HG03045 (cell line): ENCODE data around the gene GMCL2.
"Not testable (repeated sequence)": the region's sequence is repeated elsewhere in the genome, so short reads cannot be mapped to it uniquely, and the experiment has no call there.

ENCODE experiments used
- ATAC-seq: cut with Tn5 transposase; IDR thresholded peaks from one replicate; pipeline ENCODE4 v1.9.1; 2021; ENCODE audit warnings: mild to moderate bottlenecking, moderate library complexity; ENCODE audit not compliant: unreplicated experiment

Gene GMCL2, protein sequence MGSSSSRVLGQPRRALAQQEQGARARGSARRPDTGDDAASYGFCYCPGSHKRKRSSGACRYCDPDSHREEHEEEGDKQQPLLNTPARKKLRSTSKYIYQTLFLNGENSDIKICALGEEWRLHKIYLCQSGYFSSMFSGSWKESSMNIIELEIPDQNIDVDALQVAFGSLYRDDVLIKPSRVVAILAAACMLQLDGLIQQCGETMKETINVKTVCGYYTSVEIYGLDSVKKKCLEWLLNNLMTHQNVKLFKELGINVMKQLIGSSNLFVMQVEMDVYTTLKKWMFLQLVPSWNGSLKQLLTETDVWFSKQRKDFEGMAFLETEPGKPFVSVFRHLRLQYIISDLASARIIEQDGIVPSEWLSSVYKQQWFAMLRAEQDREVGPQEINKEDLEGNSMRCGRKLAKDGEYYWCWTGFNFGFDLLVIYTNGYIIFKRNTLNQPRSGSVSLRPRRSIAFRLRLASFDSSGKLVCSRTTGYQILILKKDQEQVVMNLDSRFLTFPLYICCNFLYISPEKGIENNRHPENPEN

DNA sequence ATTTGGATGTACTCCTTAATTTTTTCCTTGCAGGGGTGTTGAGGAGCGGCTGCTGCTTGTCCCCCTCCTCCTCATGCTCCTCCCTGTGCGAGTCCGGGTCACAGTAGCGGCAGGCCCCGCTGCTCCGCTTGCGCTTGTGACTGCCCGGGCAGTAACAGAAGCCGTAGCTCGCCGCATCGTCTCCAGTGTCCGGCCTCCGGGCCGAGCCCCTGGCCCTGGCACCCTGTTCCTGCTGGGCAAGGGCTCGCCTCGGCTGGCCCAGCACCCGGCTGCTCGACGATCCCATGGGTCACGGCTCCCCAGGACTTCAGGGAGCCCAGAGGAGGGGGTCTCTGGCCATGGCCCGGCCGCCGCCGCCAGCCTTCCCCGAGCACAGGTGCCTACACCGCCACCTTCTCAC is at the start of gene GMCL2:
Gene GMCL2, minus strand, starts transcription at position 358 of the 400 bp plus-strand sequence. Its CDS starts 72 bp downstream, at position 286.
- no peak for ATAC-seq

DNA sequence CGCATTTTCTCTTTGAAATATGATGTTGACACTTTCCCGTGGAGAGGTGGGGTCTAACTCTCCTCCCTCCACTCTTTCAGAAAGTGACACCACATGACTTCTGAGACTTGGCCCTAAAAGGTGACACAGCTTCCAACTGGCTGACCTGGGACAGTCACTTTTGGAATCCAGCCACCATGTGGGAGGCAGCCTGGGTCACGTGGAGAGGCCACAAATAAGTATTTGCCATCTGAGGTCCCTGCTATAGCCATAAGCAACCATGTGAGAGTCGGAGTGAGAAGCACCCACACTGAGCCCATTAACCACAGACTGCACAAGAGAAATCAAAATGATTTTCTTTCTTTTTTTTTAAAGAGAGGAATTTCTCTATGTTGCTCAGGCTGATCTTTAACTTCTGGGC is 49.5 kb upstream of the GMCL2 start:
- no peak for ATAC-seq

DNA sequence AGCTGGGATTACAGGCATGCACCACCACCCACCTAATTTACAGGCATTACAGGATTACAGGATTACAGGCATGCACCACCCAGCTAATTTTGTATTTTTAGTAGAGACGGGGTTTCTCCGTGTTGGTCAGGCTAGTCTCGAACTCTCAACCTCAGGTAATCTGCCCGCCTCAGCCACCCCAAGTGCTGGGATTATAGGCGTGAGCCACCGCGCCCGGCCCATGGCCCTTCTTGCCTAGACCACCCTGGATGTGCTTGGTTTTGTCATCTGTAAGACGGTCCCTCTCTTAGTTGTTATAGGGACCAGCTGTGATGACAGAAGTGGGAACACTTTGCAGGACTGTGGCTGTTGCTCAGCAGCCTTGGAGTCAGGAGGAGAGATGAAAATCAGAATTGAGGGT is 49.0 kb upstream of the GMCL2 start:
- ATAC-seq, result no peak

DNA sequence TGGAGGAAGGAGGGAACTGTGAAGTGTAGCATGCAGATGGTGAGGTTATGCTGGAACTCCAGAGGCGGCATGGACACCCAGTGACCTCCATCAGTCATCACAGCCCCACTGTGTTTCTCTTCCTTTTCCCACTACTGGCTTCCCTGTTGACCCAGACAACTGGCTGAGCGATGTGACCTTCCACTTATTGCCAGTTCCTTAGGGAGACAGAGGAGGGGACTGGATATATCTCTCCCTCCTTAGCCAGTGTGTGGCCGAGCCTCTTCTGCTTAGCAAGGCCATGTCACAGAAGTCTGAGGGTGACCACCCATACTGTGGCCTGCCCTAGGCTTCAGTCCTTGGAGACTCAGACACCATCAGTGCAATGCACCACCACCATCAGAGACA is 48.4 kb upstream of the GMCL2 start:
- no peak for ATAC-seq

DNA sequence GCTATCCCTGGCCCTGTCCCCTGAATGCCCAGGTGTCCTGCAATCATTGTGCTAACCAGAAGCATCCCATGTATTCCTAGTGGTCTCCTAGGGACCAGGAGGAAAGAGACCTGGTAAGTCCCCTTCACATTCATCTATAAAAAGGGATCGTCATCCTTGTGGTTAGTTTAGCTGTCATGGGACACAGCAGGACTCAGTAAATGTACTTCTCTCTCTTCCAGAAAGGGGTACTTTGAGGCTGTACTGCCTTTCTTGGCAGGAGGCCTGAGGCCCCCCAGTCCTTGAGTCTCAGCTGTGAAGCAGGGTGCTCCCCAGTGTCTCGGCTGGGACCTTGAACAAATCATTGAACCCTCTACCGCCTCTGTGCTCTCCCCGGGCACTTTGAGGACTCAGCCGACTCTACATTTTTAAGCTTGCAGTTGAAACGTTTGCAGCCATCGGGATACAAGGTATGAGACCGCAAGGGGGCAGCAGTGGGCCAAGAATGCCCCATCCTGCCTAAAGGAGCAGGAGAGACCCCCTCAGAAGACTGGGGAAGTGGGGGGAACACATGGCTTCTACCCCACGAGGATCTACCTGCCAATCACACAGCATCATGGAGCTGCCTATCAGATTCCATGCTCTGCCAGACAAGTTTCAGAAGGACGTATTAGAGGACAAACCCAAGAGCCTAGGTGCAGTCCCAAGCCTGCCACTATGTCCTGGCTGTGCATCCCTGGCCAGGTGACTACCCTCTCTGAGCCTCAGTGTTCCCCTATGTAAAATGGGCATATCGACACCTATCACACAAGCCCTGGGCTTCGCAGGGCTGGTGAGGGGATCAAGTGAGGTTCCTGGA is 47.8 kb upstream of the GMCL2 start:
- no peak for ATAC-seq

DNA sequence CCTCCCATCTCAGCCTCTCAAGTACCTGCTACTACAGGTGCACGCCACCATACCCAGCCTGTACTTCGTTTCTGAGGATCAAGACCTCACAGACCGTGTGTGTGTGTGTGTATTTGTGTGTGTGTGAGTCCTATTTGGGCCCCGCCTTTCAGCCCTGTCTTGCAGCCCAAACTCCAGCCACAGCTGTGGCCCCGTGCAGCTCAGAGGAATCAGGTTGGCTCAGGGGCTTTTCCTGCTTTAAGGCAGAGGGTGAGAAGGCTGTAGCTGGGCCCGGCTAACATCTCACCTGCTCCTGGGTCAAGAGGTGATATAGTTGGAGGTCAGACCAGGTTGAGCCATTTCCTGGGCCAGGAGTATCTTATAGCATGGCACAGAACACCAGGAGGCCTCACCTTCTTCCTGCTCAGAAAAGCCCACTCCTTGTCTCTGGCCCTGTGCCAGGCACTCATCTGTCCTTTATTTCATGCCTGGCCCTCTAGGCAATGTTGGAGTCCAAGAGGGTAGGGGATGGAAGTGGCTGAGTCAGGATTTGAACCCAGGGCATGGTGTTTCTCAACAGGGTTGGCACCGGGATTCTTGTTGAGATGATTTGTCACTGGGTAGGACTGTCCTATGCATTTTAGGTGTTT is 47.1 kb upstream of the GMCL2 start:
- ATAC-seq, result no peak

DNA sequence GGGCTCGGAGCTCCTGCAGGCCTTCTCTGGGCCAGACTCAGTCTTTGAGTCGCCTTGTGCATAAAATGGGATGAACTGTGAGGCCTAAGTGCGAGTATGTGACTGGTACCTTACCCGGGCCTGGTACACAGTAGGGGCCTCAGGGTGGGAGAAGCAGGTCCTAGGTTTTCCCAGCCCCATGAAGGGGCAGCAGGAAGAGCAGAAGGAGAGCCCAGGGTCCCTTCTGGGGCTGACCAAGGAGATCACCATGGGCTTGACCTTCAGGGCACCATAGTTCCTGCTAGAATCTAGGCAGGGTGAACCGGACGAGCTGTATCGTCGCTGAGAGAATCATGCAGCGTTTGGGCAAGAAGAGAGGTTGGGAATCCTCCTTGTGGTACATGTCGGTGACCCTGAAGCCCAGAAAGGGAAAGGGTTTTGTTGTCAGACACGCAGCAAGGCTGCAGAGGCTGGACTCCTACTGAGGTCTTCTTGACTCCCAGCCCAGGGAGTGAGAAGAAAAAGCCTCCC is 45.8 kb upstream of the GMCL2 start:
- no peak for ATAC-seq

DNA sequence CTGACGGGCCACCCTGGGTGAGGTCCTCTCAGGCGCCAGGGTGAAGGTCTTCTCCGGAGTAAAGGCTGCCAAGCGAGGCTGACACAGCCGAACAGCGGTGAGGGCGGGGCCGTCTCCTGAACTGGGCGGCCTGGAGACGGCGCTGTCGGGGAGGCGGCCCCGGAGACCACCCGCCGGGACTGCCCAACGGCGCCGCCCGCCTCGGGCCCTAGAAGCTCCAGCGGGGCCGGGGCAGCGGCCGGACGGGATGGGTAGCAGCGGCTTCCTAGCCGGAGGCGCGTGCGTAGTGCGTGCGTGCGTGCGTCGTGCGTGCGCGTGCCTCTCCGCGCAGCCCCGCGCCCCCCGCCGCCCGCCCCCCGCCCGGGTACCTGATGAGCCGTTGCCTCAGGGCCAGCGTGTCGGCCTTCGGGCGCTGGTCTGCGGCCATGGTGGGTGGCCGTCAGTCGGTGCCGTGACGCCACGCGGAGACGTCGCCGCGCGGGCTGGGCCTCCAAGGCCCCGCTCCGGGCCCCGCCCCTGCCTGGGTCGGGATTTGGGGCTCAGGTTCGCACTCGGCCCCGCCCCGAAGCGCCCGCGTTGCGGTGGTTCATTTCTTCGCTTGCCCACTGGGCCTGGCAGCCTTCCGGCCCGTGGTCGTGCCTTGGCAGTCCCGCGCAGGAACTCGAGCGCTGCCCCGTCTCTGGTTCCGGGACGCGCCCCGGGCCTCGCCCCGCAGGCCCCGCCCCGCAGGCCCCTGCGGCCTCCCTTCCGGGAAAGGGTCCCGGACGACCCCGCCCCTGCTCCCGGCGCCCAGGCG is 45.2 kb upstream of the GMCL2 start, which contains the start of gene PHYKPL:
Gene PHYKPL, minus strand, starts transcription at position 679 of the 796 bp plus-strand sequence. Its CDS starts 252 bp downstream, at position 427.
- ATAC-seq, result peak; percentile 66

- ATAC-seq, result no peak
Observed at GRCh38 chr5:178231539-178232123, 44.5 kb upstream of the GMCL2 start.

DNA sequence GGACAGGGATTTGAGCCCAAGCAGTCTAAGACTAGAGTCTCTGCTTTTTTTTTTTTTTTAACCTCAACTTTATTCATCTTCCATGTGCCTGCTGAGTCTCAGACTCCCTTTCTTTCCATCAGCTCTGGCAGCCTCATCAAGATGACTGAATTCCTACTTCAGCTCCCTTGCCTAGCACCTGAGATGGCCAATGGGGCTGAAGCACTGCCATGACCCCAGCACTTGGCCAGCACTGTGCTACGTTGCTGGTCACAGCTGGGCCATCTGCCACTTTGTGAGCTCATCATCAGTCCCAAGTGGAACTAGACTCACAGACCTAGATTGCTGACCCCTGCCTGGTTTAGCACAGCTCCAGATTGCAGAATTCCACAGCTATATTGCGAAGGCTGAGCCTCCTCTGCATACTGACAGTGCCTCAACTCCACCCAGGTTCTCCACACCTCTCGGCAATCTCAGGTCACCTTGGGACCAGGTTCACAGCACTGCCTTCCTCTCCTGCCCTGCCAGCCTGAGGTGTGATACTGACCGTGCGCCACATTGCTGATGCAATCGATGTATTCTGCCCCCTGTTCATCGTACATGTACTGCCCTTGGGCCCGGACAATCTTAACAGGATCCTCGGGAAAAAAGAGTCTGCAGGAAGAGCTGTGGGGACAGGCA is 43.8 kb upstream of the GMCL2 start:
- no peak for ATAC-seq

- no peak for ATAC-seq
Observed at GRCh38 chr5:178229861-178230260, 42.7 kb upstream of the GMCL2 start.

DNA sequence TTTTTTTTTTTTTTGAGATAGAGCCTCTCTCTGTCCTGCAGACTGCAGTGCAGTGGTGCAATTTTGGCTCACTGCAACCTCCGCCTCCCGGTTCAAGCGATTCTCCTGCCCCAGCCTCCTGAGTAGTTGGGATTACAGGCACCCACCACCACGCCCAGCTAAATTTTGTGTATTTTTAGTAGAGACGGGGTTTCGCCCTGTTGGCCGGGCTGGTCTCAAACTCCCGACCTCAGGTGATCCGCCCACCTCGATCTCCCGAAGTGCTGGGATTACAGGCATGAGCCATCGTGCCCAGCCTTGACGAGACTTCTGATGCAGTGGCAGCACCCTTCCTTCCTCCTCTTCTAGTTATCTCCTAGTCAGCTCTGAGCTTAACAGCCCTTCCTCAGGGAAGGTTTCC is 41.9 kb upstream of the GMCL2 start:
- ATAC-seq, result not testable (repeated sequence)

- no peak for ATAC-seq
Observed at GRCh38 chr5:178228609-178229008, 41.4 kb upstream of the GMCL2 start.

DNA sequence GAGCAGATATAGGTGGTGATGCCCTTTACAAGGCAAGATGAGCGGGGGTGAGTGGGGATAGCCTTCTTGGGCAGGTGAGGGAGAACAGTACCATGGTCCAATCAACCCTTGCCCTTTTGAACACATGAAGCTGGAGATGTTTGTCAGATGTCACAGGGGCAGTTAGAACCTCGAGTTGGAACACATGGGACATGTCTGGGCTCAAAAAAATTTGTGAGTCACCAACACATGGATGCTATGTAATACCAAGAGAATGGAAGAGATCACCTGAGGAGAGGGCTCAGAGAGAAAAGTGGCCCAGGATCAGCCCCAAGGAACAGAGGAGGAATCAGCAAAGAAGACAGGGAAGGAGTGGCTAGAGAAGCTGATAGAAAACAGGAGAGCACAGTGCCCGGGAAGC is 40.8 kb upstream of the GMCL2 start:
- ATAC-seq, result no peak

- ATAC-seq, result no peak
Observed at GRCh38 chr5:178227138-178227659, 40.0 kb upstream of the GMCL2 start.

GRCh38 chr5:178225174-178225573 is 38.0 kb upstream of the GMCL2 start:
- ATAC-seq, result no peak

GRCh38 chr5:178224403-178224802 is 37.2 kb upstream of the GMCL2 start:
- ATAC-seq, result no peak

GRCh38 chr5:178223828-178224335 is 36.7 kb upstream of the GMCL2 start:
- no peak for ATAC-seq
